ENCODE data around the gene PGC.
A peak's percentile ranks its signal among the peaks of the same experiment; 100 is the strongest.

PGC gene

GRCh38 chr6:41781366-41781730, 34.2 kb upstream of the PGC start:
- H3K4me3 Mint-ChIP-seq = peak overlapping the region; percentile 4
- H3K36me3 Mint-ChIP-seq (ENCODE audit: low read depth) = peaks cover 26% of the 10 kb centered on the region
- peak overlapping the region; percentile 74 for H3K27ac Mint-ChIP-seq
- intact Hi-C loops (cut with micrococcal nuclease) = loop anchor here (5.0 kb wide), 1 partner anchor 161 kb away; the partner anchor contains the start of gene CCND3
- H3K4me1 Mint-ChIP-seq (ENCODE audit: low read depth) = peaks cover 75% of the 10 kb centered on the region
- H3K27me3 Mint-ChIP-seq = peaks cover 1% of the 10 kb centered on the region
- H3K9me3 Mint-ChIP-seq = no peaks in the 10 kb centered on the region

GRCh38 chr6:41780551-41781365, 33.6 kb upstream of the PGC start, which contains the start of gene PRICKLE4:
TSS of gene PRICKLE4 (plus strand) at chr6:41780782. CDS start at chr6:41783474, 2,692 bp downstream.
- intact Hi-C loops (cut with micrococcal nuclease) = loop anchor here (1.0 to 5.0 kb wide), 2 partner anchors 162 to 264 kb away; partner anchors contain the start of gene CCND3
- Mint-ChIP-seq H3K36me3 (ENCODE audit: low read depth) (peaks cover 28% of the 10 kb centered on the region), H3K27me3 (peaks cover 1% of the 10 kb centered on the region), H3K27ac (peak within 1 kb of the TSS; percentile 74), H3K4me3 (peak within 1 kb of the TSS; percentile 84), H3K4me1 (ENCODE audit: low read depth) (peaks cover 70% of the 10 kb centered on the region), H3K9me3 (no peaks in the 10 kb centered on the region)

GRCh38 chr6:41779788-41780550, 32.8 kb upstream of the PGC start, which contains the start of gene FRS3:
TSS of gene FRS3 (minus strand) at chr6:41779900. CDS start at chr6:41776987, 2,913 bp downstream.
- H3K9me3 Mint-ChIP-seq = no peaks in the 10 kb centered on the region
- intact Hi-C loops (cut with micrococcal nuclease) = loop anchor here (1.0 to 5.0 kb wide), 5 partner anchors 48 to 264 kb away; partner anchors contain the start of gene CCND3
- H3K4me3 Mint-ChIP-seq = peak within 1 kb of the TSS; percentile 84
- H3K27me3 Mint-ChIP-seq = peaks cover 1% of the 10 kb centered on the region
- peaks cover 62% of the 10 kb centered on the region for H3K4me1 Mint-ChIP-seq (ENCODE audit: low read depth)
- peak within 1 kb of the TSS; percentile 74 for H3K27ac Mint-ChIP-seq
- peaks cover 34% of the 10 kb centered on the region for H3K36me3 Mint-ChIP-seq (ENCODE audit: low read depth)

GRCh38 chr6:41779336-41779735, 32.1 kb upstream of the PGC start:
- Mint-ChIP-seq H3K36me3 (ENCODE audit: low read depth) (peaks cover 40% of the 10 kb centered on the region), H3K4me3 (peak overlapping the region; percentile 84), H3K27ac (peak overlapping the region; percentile 74), H3K4me1 (ENCODE audit: low read depth) (peaks cover 56% of the 10 kb centered on the region), H3K9me3 (no peaks in the 10 kb centered on the region), H3K27me3 (peaks cover 1% of the 10 kb centered on the region)
- intact Hi-C loops (cut with micrococcal nuclease) = loop anchor here (2.0 to 5.0 kb wide), 3 partner anchors 47 to 177 kb away; no protein-coding TSS in a partner anchor

- Mint-ChIP-seq H3K27me3 (peaks cover 1% of the 10 kb centered on the region), H3K4me3 (peak overlapping the region; percentile 84), H3K4me1 (ENCODE audit: low read depth) (peaks cover 51% of the 10 kb centered on the region), H3K27ac (peak overlapping the region; percentile 74), H3K36me3 (ENCODE audit: low read depth) (peaks cover 45% of the 10 kb centered on the region), H3K9me3 (no peaks in the 10 kb centered on the region)
- intact Hi-C loops (cut with micrococcal nuclease) = loop anchor here (2.0 to 5.0 kb wide), 3 partner anchors 47 to 177 kb away; no protein-coding TSS in a partner anchor
Observed at GRCh38 chr6:41778895-41779294, 31.7 kb upstream of the PGC start.

- Mint-ChIP-seq H3K9me3 (no peaks in the 10 kb centered on the region), H3K36me3 (ENCODE audit: low read depth) (peaks cover 57% of the 10 kb centered on the region), H3K4me1 (ENCODE audit: low read depth) (peaks cover 46% of the 10 kb centered on the region), H3K4me3 (no peak overlapping the region), H3K27ac (peak overlapping the region; percentile 67), H3K27me3 (peaks cover 1% of the 10 kb centered on the region)
- intact Hi-C loops (cut with micrococcal nuclease) = loop anchor here (2.0 to 5.0 kb wide), 3 partner anchors 45 to 175 kb away; no protein-coding TSS in a partner anchor
Observed at GRCh38 chr6:41777551-41778285, 30.5 kb upstream of the PGC start.

GRCh38 chr6:41775293-41775882, 28.2 kb upstream of the PGC start:
- Mint-ChIP-seq H3K4me3 (no peak overlapping the region), H3K36me3 (ENCODE audit: low read depth) (peaks cover 80% of the 10 kb centered on the region), H3K27ac (no peak overlapping the region), H3K4me1 (ENCODE audit: low read depth) (peaks cover 32% of the 10 kb centered on the region), H3K27me3 (no peaks in the 10 kb centered on the region), H3K9me3 (no peaks in the 10 kb centered on the region)
- intact Hi-C loops (cut with micrococcal nuclease) = loop anchor here (5.0 kb wide), 2 partner anchors 43 to 173 kb away; no protein-coding TSS in a partner anchor

- peaks cover 81% of the 10 kb centered on the region for H3K36me3 Mint-ChIP-seq (ENCODE audit: low read depth)
- no peak overlapping the region for H3K4me3 Mint-ChIP-seq
- peaks cover 32% of the 10 kb centered on the region for H3K4me1 Mint-ChIP-seq (ENCODE audit: low read depth)
- intact Hi-C loops (cut with micrococcal nuclease) = loop anchor here (5.0 kb wide), 2 partner anchors 43 to 173 kb away; no protein-coding TSS in a partner anchor
- no peaks in the 10 kb centered on the region for H3K27me3 Mint-ChIP-seq
- no peaks in the 10 kb centered on the region for H3K9me3 Mint-ChIP-seq
- H3K27ac Mint-ChIP-seq = no peak overlapping the region
Observed at GRCh38 chr6:41774841-41775240, 27.6 kb upstream of the PGC start.

GRCh38 chr6:41771058-41771983, 24.1 kb upstream of the PGC start:
- H3K9me3 Mint-ChIP-seq = no peaks in the 10 kb centered on the region
- H3K27me3 Mint-ChIP-seq = no peaks in the 10 kb centered on the region
- H3K27ac Mint-ChIP-seq = peak overlapping the region; percentile 11
- peaks cover under 1% of the 10 kb centered on the region for H3K4me1 Mint-ChIP-seq (ENCODE audit: low read depth)
- H3K4me3 Mint-ChIP-seq = no peak overlapping the region
- H3K36me3 Mint-ChIP-seq (ENCODE audit: low read depth) = peaks cover 63% of the 10 kb centered on the region
- intact Hi-C loops (cut with micrococcal nuclease) = no loop called here

GRCh38 chr6:41770381-41771057, 23.3 kb upstream of the PGC start:
- Mint-ChIP-seq H3K36me3 (ENCODE audit: low read depth) (peaks cover 61% of the 10 kb centered on the region), H3K4me3 (no peak overlapping the region), H3K4me1 (ENCODE audit: low read depth) (no peaks in the 10 kb centered on the region), H3K9me3 (no peaks in the 10 kb centered on the region), H3K27ac (no peak overlapping the region), H3K27me3 (no peaks in the 10 kb centered on the region)
- intact Hi-C loops (cut with micrococcal nuclease) = no loop called here

GRCh38 chr6:41769376-41769775, 22.2 kb upstream of the PGC start:
- no peak overlapping the region for H3K4me3 Mint-ChIP-seq
- H3K27me3 Mint-ChIP-seq = no peaks in the 10 kb centered on the region
- intact Hi-C loops (cut with micrococcal nuclease) = no loop called here
- H3K4me1 Mint-ChIP-seq (ENCODE audit: low read depth) = no peaks in the 10 kb centered on the region
- no peak overlapping the region for H3K27ac Mint-ChIP-seq
- H3K9me3 Mint-ChIP-seq = no peaks in the 10 kb centered on the region
- H3K36me3 Mint-ChIP-seq (ENCODE audit: low read depth) = peaks cover 49% of the 10 kb centered on the region

All from dendritic cell treated with granulocyte-macrophage colony-stimulating factor and Interleukin-4, amounts not matched to agents 40 ng/mL and 50 ng/mL, for 4 days (primary cell).